Activated CD4-positive, alpha-beta T cell treated with anti-CD3 and anti-CD28 coated beads for 4 hours (primary cell): ENCODE measurements around the gene EXOC5.

Source experiments
- DNase-seq, 2 donors: peaks; one replicate each; pipeline ENCODE4 v3.0.0-alpha.2; 2020

Gene EXOC5

DNA sequence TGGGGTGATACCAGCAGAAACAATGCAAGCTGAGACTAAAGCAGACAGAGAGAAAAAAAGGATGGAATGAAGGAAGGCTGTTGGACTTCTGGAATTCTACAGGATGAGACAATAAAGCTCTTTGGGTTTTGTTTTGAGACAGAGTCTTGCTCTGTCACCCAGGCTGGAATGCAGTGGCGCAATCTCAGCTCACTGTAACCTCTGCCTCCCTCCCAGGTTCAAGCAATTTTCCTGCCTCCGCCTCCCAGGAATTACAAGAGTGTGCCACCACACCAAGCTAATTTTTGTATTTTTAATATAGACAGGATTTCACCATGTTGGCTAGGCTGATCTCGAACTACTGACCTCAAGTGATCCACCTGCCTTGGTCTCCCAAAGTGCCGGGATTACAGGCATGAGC lies 115.4 kb downstream of the EXOC5 start:
- no peak for DNase-seq
